Medulla oblongata (tissue), 1 donor: ENCODE measurements around the gene BCL6B.

Source experiments
- DNase-seq: peaks from one replicate; pipeline ENCODE4 v3.0.0-alpha.2; 2015; ENCODE audit errors: extremely low spot score

BCL6B gene

GRCh38 chr17:7007143-7007542 is 15.7 kb upstream of the BCL6B start:
- no peak for DNase-seq

GRCh38 chr17:7010523-7010922 is 12.3 kb upstream of the BCL6B start:
- DNase-seq, result no peak

- no peak for DNase-seq
These were observed 11.4 kb upstream of the BCL6B start for GRCh38 chr17:7011415-7011814.

- DNase-seq, result no peak
These were observed 11.0 kb upstream of the BCL6B start for GRCh38 chr17:7011942-7012254.

- DNase-seq, result peak; percentile 98
These were observed 8.4 kb upstream of the BCL6B start for GRCh38 chr17:7014261-7014994.

GRCh38 chr17:7014995-7015958 is 7.6 kb upstream of the BCL6B start:
- DNase-seq, result no peak

- no peak for DNase-seq
These were observed 6.4 kb upstream of the BCL6B start for GRCh38 chr17:7016418-7016817.

- no peak for DNase-seq
These were observed 5.7 kb upstream of the BCL6B start for GRCh38 chr17:7016886-7017826.

- DNase-seq, result no peak
These were observed 5.0 kb upstream of the BCL6B start for GRCh38 chr17:7017827-7018200.

- DNase-seq, result no peak
These were observed 4.4 kb upstream of the BCL6B start for GRCh38 chr17:7018331-7018964.

GRCh38 chr17:7019367-7019766 is 3.5 kb upstream of the BCL6B start:
- peak; percentile 4 for DNase-seq

GRCh38 chr17:7019839-7020519 is 2.9 kb upstream of the BCL6B start:
- peak; percentile 33 for DNase-seq

- no peak for DNase-seq
These were observed 1.8 kb upstream of the BCL6B start for GRCh38 chr17:7020894-7021664.

- DNase-seq, result peak; percentile 78
These were observed 664 bp upstream of the BCL6B start for GRCh38 chr17:7021993-7022778.

GRCh38 chr17:7023576-7024401 is 939 bp downstream of the BCL6B start:
- DNase-seq, result peak; percentile 64

- DNase-seq, result no peak
These were observed 1.5 kb downstream of the BCL6B start for GRCh38 chr17:7024402-7024785.

GRCh38 chr17:7025245-7025644 is 2.4 kb downstream of the BCL6B start:
- DNase-seq, result no peak

- no peak for DNase-seq
These were observed 3.7 kb downstream of the BCL6B start for GRCh38 chr17:7026471-7027115.
